Skin epidermis (tissue), 12 donors: ENCODE data around the gene CRTC3.

Experiments used
- H3K27ac ChIP-seq, 21 experiments: fragments of 200-600 bp; sonication (generic) in 11 of 21; one replicate each; pipeline ENCODE4 v1.5.0; 2020; ENCODE audit warnings: mild to moderate bottlenecking in 3 of 21, inconsistent platforms in 2 of 21, moderate library complexity in 2 of 21
- H3K4me3 ChIP-seq, 7 experiments: fragments of 200-600 bp; sonication (generic) in 2 of 7; one replicate each; pipeline ENCODE4 v1.5.0; 2020; ENCODE audit warnings: inconsistent platforms in 2 of 7, mild to moderate bottlenecking in 2 of 7, moderate library complexity in 1 of 7

Gene CRTC3

GRCh38 chr15:90558171-90558573, 28.4 kb downstream of the CRTC3 start:
- Histone ChIP-seq H3K27ac (peak overlapping the region in 16 of 21 experiments; percentile 28 to 81 (median 56)), H3K4me3 (no peak overlapping the region)

GRCh38 chr15:90559119-90559518, 29.4 kb downstream of the CRTC3 start:
- Histone ChIP-seq H3K4me3 (no peak overlapping the region), H3K27ac (peak overlapping the region in 8 of 21 experiments; percentile 43 to 81 (median 60))

- Histone ChIP-seq H3K27ac (peak overlapping the region in 14 of 21 experiments; percentile 28 to 80 (median 62)), H3K4me3 (no peak overlapping the region)
These were observed 30.6 kb downstream of the CRTC3 start for GRCh38 chr15:90560229-90560776.

- peak overlapping the region in 18 of 21 experiments; percentile 13 to 80 (median 64) for H3K27ac ChIP-seq
- H3K4me3 ChIP-seq, result no peak overlapping the region
These were observed 31.9 kb downstream of the CRTC3 start for GRCh38 chr15:90561344-90562244.

- Histone ChIP-seq H3K27ac (peak overlapping the region in 15 of 21 experiments; percentile 5 to 80 (median 60)), H3K4me3 (no peak overlapping the region)
These were observed 32.9 kb downstream of the CRTC3 start for GRCh38 chr15:90562669-90563068.

GRCh38 chr15:90563463-90563862, 33.7 kb downstream of the CRTC3 start:
- H3K4me3 ChIP-seq, result no peak overlapping the region

GRCh38 chr15:90564051-90564450, 34.3 kb downstream of the CRTC3 start:
- Histone ChIP-seq H3K27ac (peak overlapping the region in 9 of 21 experiments; percentile 21 to 60 (median 41)), H3K4me3 (no peak overlapping the region)

More at GRCh38 chr15:90563463-90563862, 33.7 kb downstream of the CRTC3 start:
- H3K27ac ChIP-seq, result peak overlapping the region in 9 of 21 experiments; percentile 23 to 62 (median 42)

- Histone ChIP-seq H3K4me3 (no peak overlapping the region), H3K27ac (peak overlapping the region in 10 of 21 experiments; percentile 4 to 60 (median 32))
These were observed 34.9 kb downstream of the CRTC3 start for GRCh38 chr15:90564590-90564989.

- Histone ChIP-seq H3K4me3 (no peak overlapping the region), H3K27ac (peak overlapping the region in 3 of 21 experiments; percentile 18 to 60 (median 47))
These were observed 36.1 kb downstream of the CRTC3 start for GRCh38 chr15:90565866-90566265.

GRCh38 chr15:90570643-90571042, 40.9 kb downstream of the CRTC3 start:
- Histone ChIP-seq H3K27ac (peak overlapping the region in 15 of 21 experiments; percentile 4 to 72 (median 49)), H3K4me3 (no peak overlapping the region)

GRCh38 chr15:90571063-90571541, 41.4 kb downstream of the CRTC3 start:
- H3K4me3 ChIP-seq, result no peak overlapping the region
- H3K27ac ChIP-seq, result peak overlapping the region in 16 of 21 experiments; percentile 18 to 72 (median 48)

- Histone ChIP-seq H3K4me3 (no peak overlapping the region), H3K27ac (no peak overlapping the region)
These were observed 43.2 kb downstream of the CRTC3 start for GRCh38 chr15:90572893-90573292.

- no peak overlapping the region for H3K4me3 ChIP-seq
- H3K27ac ChIP-seq, result no peak overlapping the region
These were observed 47.1 kb downstream of the CRTC3 start for GRCh38 chr15:90576711-90577389.

GRCh38 chr15:90579213-90579612, 49.5 kb downstream of the CRTC3 start:
- Histone ChIP-seq H3K27ac (no peak overlapping the region), H3K4me3 (no peak overlapping the region)

- no peak overlapping the region for H3K4me3 ChIP-seq
- peak overlapping the region in 2 of 21 experiments; percentile 16 to 45 for H3K27ac ChIP-seq
These were observed 50.4 kb downstream of the CRTC3 start for GRCh38 chr15:90580099-90580498.

- peak overlapping the region in 2 of 21 experiments; percentile 16 to 45 for H3K27ac ChIP-seq
These were observed 50.8 kb downstream of the CRTC3 start for GRCh38 chr15:90580541-90580940.

GRCh38 chr15:90580946-90581345, 51.2 kb downstream of the CRTC3 start:
- H3K4me3 ChIP-seq, result no peak overlapping the region
- peak overlapping the region in 1 of 21 experiments; percentile 16 for H3K27ac ChIP-seq

More at GRCh38 chr15:90580541-90580940, 50.8 kb downstream of the CRTC3 start:
- no peak overlapping the region for H3K4me3 ChIP-seq

GRCh38 chr15:90581771-90582352, 52.1 kb downstream of the CRTC3 start:
- H3K27ac ChIP-seq, result peak overlapping the region in 7 of 21 experiments; percentile 11 to 67 (median 37)
- no peak overlapping the region for H3K4me3 ChIP-seq

GRCh38 chr15:90582553-90582952, 52.8 kb downstream of the CRTC3 start:
- peak overlapping the region in 2 of 21 experiments; percentile 38 to 67 for H3K27ac ChIP-seq
- H3K4me3 ChIP-seq, result no peak overlapping the region
